SK-N-SH treated with all-trans-retinoic acid at 6 μM for 48 hours (cell line): Measurements from ENCODE around the gene AGBL1.
"Not testable (repeated sequence)": the region's sequence is repeated elsewhere in the genome, so short reads cannot be mapped to it uniquely, and the experiment has no call there.

Source experiments
- ATAC-seq: fragments of 200-7000 bp; cut with Tn5 transposase; 3 replicates; pipeline ENCODE4 v1.9.1; 2020; ENCODE audit warnings: mild to moderate bottlenecking, moderate library complexity
- ARNTL ChIP-seq: fragments of 450-650 bp; formaldehyde crosslinking; IDR thresholded peaks from 2 replicates; pipeline ENCODE4 v1.5.0; 2020; ENCODE audit warnings: low read depth, mild to moderate bottlenecking, moderate library complexity, borderline replicate concordance
- CREB5 ChIP-seq: fragments of 250-450 bp; sonication (Bioruptor Pico); IDR thresholded peaks from 2 replicates; pipeline ENCODE4 v1.5.1; 2020; ENCODE audit warnings: low read depth, mild to moderate bottlenecking, moderate library complexity
- CSRNP3 ChIP-seq: fragments of 250-450 bp; sonication (Bioruptor Pico); IDR thresholded peaks from 2 replicates; pipeline ENCODE4 v1.5.1; 2021; ENCODE audit warnings: mild to moderate bottlenecking, moderate library complexity
- ESRRG ChIP-seq: fragments of 250-450 bp; sonication (Bioruptor Pico); IDR thresholded peaks from 2 replicates; pipeline ENCODE4 v1.6.1; 2021; ENCODE audit warnings: mild to moderate bottlenecking
- GLIS3 ChIP-seq: fragments of 250-450 bp; sonication (Bioruptor Pico); IDR thresholded peaks from 2 replicates; pipeline ENCODE4 v1.5.0; 2020; ENCODE audit warnings: mild to moderate bottlenecking, moderate library complexity
- ISL1 ChIP-seq: fragments of 250-450 bp; sonication (Bioruptor Pico); IDR thresholded peaks from 2 replicates; pipeline ENCODE4 v2.1.2; 2022; ENCODE audit warnings: mild to moderate bottlenecking, moderate library complexity
- OSR1 ChIP-seq: fragments of 250-450 bp; sonication (Bioruptor Pico); IDR thresholded peaks from 2 replicates; pipeline ENCODE4 v1.8.0; 2022; ENCODE audit warnings: moderate library complexity, mild to moderate bottlenecking, inconsistent platforms
- PATZ1 ChIP-seq: fragments of 250-450 bp; sonication (Bioruptor Pico); IDR thresholded peaks from 2 replicates; pipeline ENCODE4 v1.8.0; 2020; ENCODE audit warnings: mild to moderate bottlenecking, moderate library complexity, borderline replicate concordance
- PPARA ChIP-seq: fragments of 250-450 bp; sonication (Bioruptor Pico); IDR thresholded peaks from 2 replicates; pipeline ENCODE4 v1.5.0; 2020; ENCODE audit warnings: mild to moderate bottlenecking, borderline replicate concordance
- RARB ChIP-seq: fragments of 250-450 bp; sonication (Bioruptor Pico); IDR thresholded peaks from 2 replicates; pipeline ENCODE4 v1.8.0; 2021; ENCODE audit warnings: mild to moderate bottlenecking, moderate library complexity
- SNAI2 ChIP-seq: fragments of 250-450 bp; sonication (Bioruptor Pico); IDR thresholded peaks from 2 replicates; pipeline ENCODE4 v1.5.0; 2020; ENCODE audit warnings: mild to moderate bottlenecking, moderate library complexity
- TCF4 ChIP-seq: fragments of 250-450 bp; sonication (Bioruptor Pico); IDR thresholded peaks from 2 replicates; pipeline ENCODE4 v1.8.0; 2021; ENCODE audit warnings: mild to moderate bottlenecking, moderate library complexity, borderline replicate concordance
- TOX ChIP-seq: fragments of 250-450 bp; sonication (Bioruptor Pico); IDR thresholded peaks from 2 replicates; pipeline ENCODE4 v1.8.0; 2021; ENCODE audit warnings: mild to moderate bottlenecking, moderate library complexity, borderline replicate concordance
- TSHZ2 ChIP-seq: fragments of 250-450 bp; sonication (Bioruptor Pico); IDR thresholded peaks from 2 replicates; pipeline ENCODE4 v1.5.0; 2020; ENCODE audit warnings: mild to moderate bottlenecking, moderate library complexity
- ZC3H10 ChIP-seq: fragments of 250-450 bp; sonication (Bioruptor Pico); IDR thresholded peaks from 2 replicates; pipeline ENCODE4 v1.5.1; 2021; ENCODE audit warnings: mild to moderate bottlenecking, moderate library complexity
- ZFP30 ChIP-seq: fragments of 450-650 bp; formaldehyde crosslinking; IDR thresholded peaks from 2 replicates; pipeline ENCODE4 v1.5.0; 2022; ENCODE audit warnings: mild to moderate bottlenecking, moderate library complexity
- ZNF70 ChIP-seq: fragments of 450-650 bp; formaldehyde crosslinking; IDR thresholded peaks from 2 replicates; pipeline ENCODE4 v1.5.0; 2020; ENCODE audit warnings: mild to moderate bottlenecking, moderate library complexity
- TF ChIP-seq, protein P1 (sequence below): fragments of 250-450 bp; sonication (Bioruptor Pico); IDR thresholded peaks from 2 replicates; pipeline ENCODE4 v1.8.0; 2021; ENCODE audit warnings: low read depth, mild to moderate bottlenecking, moderate library complexity, borderline replicate concordance

AGBL1 gene

GRCh38 chr15:86515625-86516024 is 436.0 kb downstream of the AGBL1 start (continued):
- no peak for TF ChIP-seq ISL1 (CRISPR knock-in tag)

GRCh38 chr15:86522721-86523120 is 443.1 kb downstream of the AGBL1 start:
- TF ChIP-seq PATZ1 (CRISPR knock-in tag) (no peak), ZC3H10 (no peak), TOX (CRISPR knock-in tag) (no peak), ZFP30 (CRISPR knock-in tag) (no peak), TSHZ2 (no peak), ZNF70 (CRISPR knock-in tag) (no peak), TCF4 (CRISPR knock-in tag) (no peak), CSRNP3 (no peak), SNAI2 (CRISPR knock-in tag) (no peak), CREB5 (CRISPR knock-in tag) (no peak), RARB (no peak), ARNTL (CRISPR knock-in tag) (no peak), ISL1 (CRISPR knock-in tag) (no peak)
- TF ChIP-seq, protein P1, sequence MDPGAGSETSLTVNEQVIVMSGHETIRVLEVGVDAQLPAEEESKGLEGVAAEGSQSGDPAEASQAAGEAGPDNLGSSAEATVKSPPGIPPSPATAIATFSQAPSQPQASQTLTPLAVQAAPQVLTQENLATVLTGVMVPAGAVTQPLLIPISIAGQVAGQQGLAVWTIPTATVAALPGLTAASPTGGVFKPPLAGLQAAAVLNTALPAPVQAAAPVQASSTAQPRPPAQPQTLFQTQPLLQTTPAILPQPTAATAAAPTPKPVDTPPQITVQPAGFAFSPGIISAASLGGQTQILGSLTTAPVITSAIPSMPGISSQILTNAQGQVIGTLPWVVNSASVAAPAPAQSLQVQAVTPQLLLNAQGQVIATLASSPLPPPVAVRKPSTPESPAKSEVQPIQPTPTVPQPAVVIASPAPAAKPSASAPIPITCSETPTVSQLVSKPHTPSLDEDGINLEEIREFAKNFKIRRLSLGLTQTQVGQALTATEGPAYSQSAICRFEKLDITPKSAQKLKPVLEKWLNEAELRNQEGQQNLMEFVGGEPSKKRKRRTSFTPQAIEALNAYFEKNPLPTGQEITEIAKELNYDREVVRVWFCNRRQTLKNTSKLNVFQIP (CRISPR knock-in tag), result no peak
- ATAC-seq, result no peak

DNA sequence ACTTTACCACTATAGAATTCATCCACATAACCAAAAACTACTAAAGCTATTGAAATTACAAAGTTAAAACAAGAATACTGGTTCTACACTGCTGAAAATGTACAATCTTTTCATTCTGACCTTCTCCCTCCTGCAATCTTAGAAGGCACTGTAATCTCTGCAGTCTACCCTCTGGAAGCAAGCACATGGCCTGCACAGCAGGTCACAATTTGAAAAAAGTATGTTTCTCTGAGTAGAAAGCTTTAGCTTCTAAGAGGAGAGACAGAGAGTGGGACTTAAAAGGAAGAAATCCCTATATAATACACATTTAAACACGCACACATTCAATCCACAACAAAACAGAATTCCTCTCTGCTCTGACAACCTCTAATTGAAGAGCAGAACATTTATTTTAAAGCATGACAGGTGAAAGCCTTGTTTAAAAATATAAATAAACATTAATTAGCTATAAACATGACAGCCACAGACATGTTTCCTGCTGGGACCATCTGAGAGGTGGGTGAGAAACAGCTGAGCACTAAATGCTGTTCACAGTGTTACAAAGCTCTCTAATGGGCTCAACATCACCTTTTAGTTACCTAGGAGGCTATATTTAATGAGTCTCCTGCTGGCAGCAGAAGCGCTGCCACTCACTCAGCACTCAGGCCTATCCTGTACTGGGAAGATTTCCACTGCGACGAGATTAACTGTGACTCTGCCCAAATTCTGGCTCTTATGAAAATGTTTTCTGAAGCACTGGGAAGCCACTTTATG is 447.4 kb downstream of the AGBL1 start:
- no peak for ATAC-seq
- TF ChIP-seq OSR1 (CRISPR knock-in tag) (no peak), RARB (no peak), PPARA (CRISPR knock-in tag) (no peak), ZNF70 (CRISPR knock-in tag) (no peak), GLIS3 (no peak), TOX (CRISPR knock-in tag) (no peak), ESRRG (no peak), CSRNP3 (no peak)
- TF ChIP-seq, protein P1 (CRISPR knock-in tag), result no peak

GRCh38 chr15:86528094-86528493 is 448.4 kb downstream of the AGBL1 start:
- ATAC-seq, result not testable (repeated sequence)
